Heart left ventricle (tissue), 16 donors: Measurements from ENCODE around the gene GPX4. TPM values are rescaled to one million over a fixed set of nuclear protein-coding genes. Genes with fewer than 3 reads are reported as not detected.

Experiments
- ATAC-seq, 4 donors: fragments of 200-7000 bp; cut with Tn5 transposase; one replicate each; pipeline ENCODE4 v1.9.1; 2020 to 2022; ENCODE audit warnings: moderate library complexity in 4 of 4, mild to moderate bottlenecking in 3 of 4, moderate number of reproducible peaks in 1 of 4
- DNase-seq, 5 donors: peaks; one replicate each; pipeline ENCODE4 v3.0.0-alpha.2; 2020
- H3K27ac ChIP-seq, 12 donors: fragments of 200-600 bp; sonication (generic) in 4 of 12; one replicate each; pipeline versions ENCODE4 v1.5.0 to v1.8.0; 2016 to 2022; ENCODE audit warnings: mild to moderate bottlenecking in 2 of 12
- H3K27me3 ChIP-seq, 9 donors: fragments of 200-600 bp; sonication (generic) in 2 of 9; one replicate each; pipeline versions ENCODE4 v1.5.1 to v1.8.0; 2016 to 2022; ENCODE audit warnings: mild to moderate bottlenecking in 3 of 9
- H3K36me3 ChIP-seq, 9 donors: fragments of 200-600 bp; sonication (generic) in 2 of 9; one replicate each; pipeline versions ENCODE4 v1.5.0 to v1.8.0; 2018 to 2022; ENCODE audit warnings: mild to moderate bottlenecking in 2 of 9
- H3K4me1 ChIP-seq, 12 donors: fragments of 200-600 bp; sonication (generic) in 4 of 12; one replicate each; pipeline versions ENCODE4 v1.5.0 to v1.8.0; 2016 to 2022; ENCODE audit warnings: mild to moderate bottlenecking in 3 of 12
- H3K4me3 ChIP-seq, 12 donors: fragments of 200-600 bp; sonication (generic) in 4 of 12; one replicate each; pipeline versions ENCODE4 v1.5.0 to v1.8.0; 2017 to 2022; ENCODE audit warnings: mild to moderate bottlenecking in 9 of 12, moderate library complexity in 4 of 12
- H3K9me3 ChIP-seq, 12 donors: fragments of 200-600 bp; sonication (generic) in 4 of 12; one replicate each; pipeline versions ENCODE4 v1.5.0 to v1.8.0; 2016 to 2022; ENCODE audit warnings: mild to moderate bottlenecking in 1 of 12
- CTCF ChIP-seq, 12 donors: fragments of 200-600 bp; sonication (generic) in 4 of 12; IDR thresholded peaks; one replicate each; pipeline versions ENCODE4 v1.5.0 to v1.8.0; 2018 to 2022; ENCODE audit warnings: antibody characterized with exemption in 12 of 12, mild to moderate bottlenecking in 5 of 12
- POLR2A ChIP-seq, 2 donors: fragments of 450-650 bp; IDR thresholded peaks; one replicate each; pipeline ENCODE4 v1.6.1; 2017; ENCODE audit warnings: antibody characterized with exemption in 2 of 2, mild to moderate bottlenecking in 2 of 2, moderate library complexity in 2 of 2
- WGBS, 4 donors: extraction: QIAGEN DNeasy Blood & Tissue Kit in 2 of 4; methylation state at CpG; one replicate each; pipeline versions ENCODE4 v1.1.5 to v1.1.7; 2013 to 2018; 5-methylcytosine and 5-hydroxymethylcytosine counted together
- intact Hi-C, 10 donors: fragments of 100-400 bp; cut with DNase I; formaldehyde crosslinking; loops; one replicate each; pipeline versions ENCODE4 v1.11.1 to v1.14.2; 2022
- polyA plus RNA-seq, 2 donors: library from polyadenylated mRNA; stranded (reverse); fragments of 200-250 nt; gene quantifications; one replicate each; pipeline ENCODE4 v1.2.3, GENCODE V29; 2013
- total RNA-seq, 9 donors: library from RNA; depleted of rRNA in 2 of 9; stranded (reverse); fragments of >200 nt in 2 of 9; fragmentation: NEBNext Ultra II Directional in 3 of 9; extraction: Animal tissue kit (Norgen Biotek cat#: 25700) in 3 of 9; gene quantifications; one replicate each; pipeline versions ENCODE4 v1.1.0 to v1.2.4, GENCODE V29; 2016 to 2023
- donor health status: ischemic (EF 13 %, LVEDD 7.1; RV severe dilation, severe dysfunction).
- donor health status: healthy with polysubstance abuse.
- donor health status: DM: no; HTN: yes; CAD: no.
- donor health status: DM: no; HTN: no; CAD: no.
- donor health status: ischemic (EF 25% LVEDD 6.9; RV normal size, moderate dysfunction).
- donor health status: ischemic (EF 25% LVEDD 5.7; RV mildly dilated, moderate dysfunction).
- donor health status: healthy.
- donor health status: DM: yes; HTN: yes; CAD: no.
- donor health status: ischemic (EF 35%, LVEDD 5.7; RV mildly dilated, moderate dysfunction).
- donor health status: nonischemic (EF 11% LVEDD 7.7; RV severe dilation, severe dysfunction).
- donor health status: DM: yes; HTN: yes; CAD: no.
- donor health status: PGD.
- donor health status: ischemic (EF 29% LVEDD 5.4; RV normal size, mild dysfunction).
- donor health status: nonischemic (EF 23%, LVEDD 6.1; RV moderate dilation, normal function).

The GPX4 gene
- total and polyA plus RNA-seq, 11 donors = 251 to 590 (median 326) TPM

DNA sequence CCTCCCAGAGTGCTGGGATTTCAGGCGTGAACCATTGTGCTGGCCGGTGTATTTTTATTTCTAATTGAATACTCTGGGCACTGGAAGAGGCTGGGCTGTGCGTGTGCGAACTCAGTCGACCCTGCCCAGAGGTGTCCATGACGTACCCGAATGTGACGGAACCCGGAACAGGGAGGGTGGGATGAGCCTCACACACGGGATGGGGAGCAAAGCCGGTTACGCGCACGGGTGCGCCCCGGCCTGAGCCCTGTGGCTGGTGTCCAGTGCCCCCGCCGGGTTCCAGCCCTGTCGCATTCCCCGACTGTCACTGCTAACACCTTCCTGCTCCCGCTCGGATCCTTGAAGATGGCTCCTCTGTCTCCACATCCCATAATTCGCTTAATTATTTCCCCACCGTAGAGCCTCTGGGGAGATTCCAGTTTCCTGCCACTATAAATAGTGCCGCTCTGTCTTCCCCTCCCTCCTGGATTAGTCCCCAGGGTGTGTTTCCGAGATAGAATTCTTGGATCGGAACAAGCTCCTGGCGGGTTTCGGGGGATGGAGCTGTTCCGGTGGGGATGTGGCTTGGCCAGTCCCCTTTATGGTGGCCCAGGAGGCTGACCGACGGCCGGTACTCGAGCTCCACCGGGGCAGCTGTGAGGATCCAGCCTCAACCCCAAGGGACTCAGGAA lies 48.3 kb downstream of the GPX4 start:
- peak overlapping the region in 11 of 12 donors; percentile 64 to 88 (median 74) for H3K27ac ChIP-seq
- peaks cover 15 to 63% (median 44%) of the 10 kb centered on the region in 12 donors for H3K4me1 ChIP-seq
- DNase-seq = peak; percentile 72 to 81 (median 78)

DNA sequence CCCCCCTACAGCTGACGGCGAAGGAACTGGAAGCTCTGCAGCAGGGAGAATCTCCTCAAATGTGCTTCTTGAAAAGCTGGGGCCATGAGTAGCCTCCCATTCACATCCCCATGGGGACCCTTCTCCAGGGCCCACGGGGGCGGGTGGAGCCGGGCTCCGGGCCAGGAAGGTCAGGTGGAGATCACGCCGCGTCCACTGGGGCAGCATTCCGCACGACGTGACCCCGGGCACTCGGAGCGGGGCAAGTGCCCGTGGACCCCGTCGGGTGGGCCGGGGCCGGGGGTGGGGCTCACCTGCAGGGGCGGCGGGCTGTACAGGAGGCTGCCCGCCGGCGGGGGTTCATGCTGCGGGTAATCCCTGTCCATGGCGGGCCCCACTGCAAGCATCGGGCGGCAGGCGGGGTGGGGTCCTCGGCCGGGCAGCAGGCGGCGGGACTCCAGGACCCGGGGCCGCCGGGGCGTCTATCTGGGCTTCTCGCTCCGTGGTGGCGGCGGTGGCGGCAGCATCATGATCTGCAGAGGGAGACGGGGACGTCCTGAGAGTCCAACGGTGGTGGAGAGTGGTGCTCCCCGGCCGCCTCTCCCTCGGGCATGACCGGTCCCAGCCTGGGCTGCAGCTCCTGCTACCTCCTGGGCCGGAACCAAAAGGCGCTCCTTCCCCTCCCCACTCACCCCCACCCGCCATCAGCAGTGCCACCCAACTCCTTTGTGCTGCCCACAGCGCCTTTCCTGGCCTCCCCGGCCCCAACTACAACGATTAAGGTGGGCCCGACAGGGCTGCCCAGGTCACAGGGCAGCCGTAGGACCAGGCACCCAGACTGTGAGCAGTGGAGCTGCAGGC lies 50.3 kb downstream of the GPX4 start:
- H3K27me3 ChIP-seq = no peaks in the 10 kb centered on the region
- peak overlapping the region in 11 of 12 donors; percentile 62 to 98 (median 76) for H3K27ac ChIP-seq
- intact Hi-C loops = loop anchor here in 1 of 10 donors (2.0 kb wide), 1 partner anchor 19 kb away; no protein-coding TSS in a partner anchor
- H3K36me3 ChIP-seq = peaks cover 0 to 50% (median 9%) of the 10 kb centered on the region in 9 donors
- peaks cover 15 to 63% (median 44%) of the 10 kb centered on the region in 12 donors for H3K4me1 ChIP-seq
- DNase-seq (peak in 1 of 5 donors; percentile 26), ATAC-seq (no peak)
- H3K9me3 ChIP-seq = no peaks in the 10 kb centered on the region
- WGBS, 4 donors = 87 to 92% (median 89%) methylated on average over 37 to 58 of the region's 58 CpGs
- TF ChIP-seq POLR2A (IDR thresholded peaks at IDR 0.05) (no peak), CTCF (IDR thresholded peaks at IDR 0.05) (no peak)
- peak overlapping the region in 7 of 12 donors; percentile 18 to 49 (median 22) for H3K4me3 ChIP-seq

More for the DNA sequence above, 48.3 kb downstream of the GPX4 start:
- intact Hi-C loops = loop anchor here in 1 of 10 donors (1.0 kb wide), 1 partner anchor 20 kb away; no protein-coding TSS in a partner anchor
- ATAC-seq = peak; percentile 50 to 78 (median 54)
- H3K36me3 ChIP-seq = peaks cover 0 to 53% (median 14%) of the 10 kb centered on the region in 9 donors
- H3K4me3 ChIP-seq = peak overlapping the region in 10 of 12 donors; percentile 18 to 47 (median 31)
- no peak for TF ChIP-seq POLR2A (IDR thresholded peaks at IDR 0.05)
- no peak for TF ChIP-seq CTCF (IDR thresholded peaks at IDR 0.05)
- H3K27me3 ChIP-seq = no peaks in the 10 kb centered on the region
- no peaks in the 10 kb centered on the region for H3K9me3 ChIP-seq
- WGBS, 4 donors = 35 to 53% (median 38%) methylated on average over 35 of the region's 35 CpGs

GRCh38 chr19:1154731-1155351 lies 51.0 kb downstream of the GPX4 start:
- Histone ChIP-seq H3K9me3 (no peaks in the 10 kb centered on the region), H3K27me3 (no peaks in the 10 kb centered on the region), H3K4me1 (peaks cover 15 to 63% (median 44%) of the 10 kb centered on the region in 12 donors), H3K27ac (peak overlapping the region; percentile 44 to 98 (median 76)), H3K36me3 (peaks cover 0 to 43% (median 6%) of the 10 kb centered on the region in 9 donors), H3K4me3 (peak overlapping the region in 9 of 12 donors; percentile 18 to 49 (median 22))
- ATAC-seq (peak; percentile 67 to 86 (median 84)), DNase-seq (peak; percentile 79 to 94 (median 90))
- intact Hi-C loops = loop anchor here in 1 of 10 donors (2.0 kb wide), 1 partner anchor 18 kb away; no protein-coding TSS in a partner anchor
- TF ChIP-seq POLR2A (IDR thresholded peaks at IDR 0.05) = peak in 1 of 2 donors; percentile 53
- TF ChIP-seq CTCF (IDR thresholded peaks at IDR 0.05) = peak in 2 of 12 donors; percentile 5 to 11
- 8 to 25% (median 17%) methylated on average over 16 to 32 of the region's 32 CpGs for WGBS, 4 donors
